NB4 (cell line): ENCODE results near the gene ITGA11.

ENCODE experiments used
- DNase-seq: peaks from one replicate; pipeline ENCODE4 v3.0.0; 2010; ENCODE audit warnings: low read depth
- H3K4me3 ChIP-seq: one replicate; pipeline ENCODE4 v1.5.1; 2011; ENCODE audit warnings: mild to moderate bottlenecking, low read depth, low read length, moderate library complexity
- MYC ChIP-seq: IDR thresholded peaks from 2 replicates; pipeline ENCODE4 v1.6.1; 2011; ENCODE audit warnings: low read depth, low read length
- POLR2A ChIP-seq: IDR thresholded peaks from 2 replicates; pipeline ENCODE4 v1.6.1; 2011; ENCODE audit warnings: mild to moderate bottlenecking; ENCODE audit not compliant: insufficient read length; ENCODE audit errors: extremely low read depth
- TF ChIP-seq, protein P1 (sequence below): IDR thresholded peaks from 2 replicates; pipeline ENCODE4 v1.6.1; 2011; ENCODE audit warnings: low read depth, low read length
- TF ChIP-seq, protein P2 (sequence below): IDR thresholded peaks from one replicate; pipeline ENCODE4 v1.5.1; 2012; ENCODE audit warnings: low read depth, low read length

ITGA11 gene

DNA sequence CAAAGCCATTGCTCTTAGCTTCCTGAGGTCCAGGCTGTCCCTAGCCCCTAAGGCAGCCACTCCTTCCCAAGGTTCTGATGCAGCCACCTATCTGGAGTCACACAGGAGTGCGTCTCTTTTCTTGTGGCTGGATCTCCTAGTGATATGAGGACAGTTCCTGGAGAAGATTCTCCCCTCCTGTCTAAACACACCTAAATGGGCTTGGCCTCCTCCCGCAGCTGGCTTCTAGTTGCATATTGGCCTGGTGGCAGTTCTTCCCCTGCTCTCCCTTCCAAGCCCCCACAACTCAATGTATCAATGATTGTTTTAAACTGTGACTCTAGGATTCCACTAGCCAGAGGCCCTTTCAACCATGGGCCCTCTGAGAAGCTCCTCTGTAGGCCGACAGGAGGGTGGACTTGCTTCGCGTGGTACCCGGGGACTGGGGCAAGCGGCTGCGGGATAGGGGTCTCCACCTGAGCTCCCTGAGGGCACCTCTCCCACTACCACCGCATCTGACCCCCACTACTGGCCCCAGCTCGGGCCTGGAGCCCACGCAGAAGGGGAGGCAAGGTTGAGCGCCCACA lies 1.4 kb downstream of the ITGA11 start:
- TF ChIP-seq, protein P1, sequence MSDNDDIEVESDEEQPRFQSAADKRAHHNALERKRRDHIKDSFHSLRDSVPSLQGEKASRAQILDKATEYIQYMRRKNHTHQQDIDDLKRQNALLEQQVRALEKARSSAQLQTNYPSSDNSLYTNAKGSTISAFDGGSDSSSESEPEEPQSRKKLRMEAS: no peak
- no peak for TF ChIP-seq POLR2A
- TF ChIP-seq MYC: no peak
- TF ChIP-seq, protein P2, sequence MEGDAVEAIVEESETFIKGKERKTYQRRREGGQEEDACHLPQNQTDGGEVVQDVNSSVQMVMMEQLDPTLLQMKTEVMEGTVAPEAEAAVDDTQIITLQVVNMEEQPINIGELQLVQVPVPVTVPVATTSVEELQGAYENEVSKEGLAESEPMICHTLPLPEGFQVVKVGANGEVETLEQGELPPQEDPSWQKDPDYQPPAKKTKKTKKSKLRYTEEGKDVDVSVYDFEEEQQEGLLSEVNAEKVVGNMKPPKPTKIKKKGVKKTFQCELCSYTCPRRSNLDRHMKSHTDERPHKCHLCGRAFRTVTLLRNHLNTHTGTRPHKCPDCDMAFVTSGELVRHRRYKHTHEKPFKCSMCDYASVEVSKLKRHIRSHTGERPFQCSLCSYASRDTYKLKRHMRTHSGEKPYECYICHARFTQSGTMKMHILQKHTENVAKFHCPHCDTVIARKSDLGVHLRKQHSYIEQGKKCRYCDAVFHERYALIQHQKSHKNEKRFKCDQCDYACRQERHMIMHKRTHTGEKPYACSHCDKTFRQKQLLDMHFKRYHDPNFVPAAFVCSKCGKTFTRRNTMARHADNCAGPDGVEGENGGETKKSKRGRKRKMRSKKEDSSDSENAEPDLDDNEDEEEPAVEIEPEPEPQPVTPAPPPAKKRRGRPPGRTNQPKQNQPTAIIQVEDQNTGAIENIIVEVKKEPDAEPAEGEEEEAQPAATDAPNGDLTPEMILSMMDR: no peak

DNA sequence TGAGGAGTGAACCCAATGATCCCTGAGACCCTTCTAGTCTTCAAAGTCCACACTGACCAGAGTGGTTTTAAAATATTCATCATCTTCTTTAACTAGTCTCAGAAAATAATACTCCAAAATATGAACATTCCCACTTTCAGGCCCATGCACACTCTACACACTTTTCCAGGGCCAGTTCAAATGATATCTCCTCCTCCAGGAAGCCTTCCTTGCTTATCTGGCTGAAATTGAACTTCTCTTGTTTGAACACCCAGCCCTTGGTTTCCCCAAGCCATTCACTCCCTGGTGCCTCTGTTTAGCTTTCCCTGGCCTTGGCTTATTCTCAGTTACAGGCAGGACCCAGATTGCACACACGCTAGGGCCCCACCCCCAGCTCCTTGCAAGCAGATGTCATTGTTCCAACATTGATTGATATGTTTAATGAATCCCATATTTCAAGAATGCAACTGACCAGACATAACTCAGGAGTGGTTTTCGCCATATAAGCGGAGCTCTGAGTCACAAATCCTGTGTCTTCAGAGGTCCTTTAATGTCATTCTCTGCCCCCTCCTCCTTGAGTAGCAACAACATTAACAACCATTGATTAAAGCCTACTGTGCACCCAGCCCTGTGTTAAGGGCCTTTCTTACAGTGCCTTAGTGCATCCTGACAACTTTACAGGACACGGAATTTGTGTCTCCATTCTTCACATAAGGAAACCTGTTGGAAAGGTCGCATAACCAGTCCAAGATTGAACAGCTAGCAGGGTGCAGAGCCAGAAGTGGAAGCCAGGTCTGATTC lies 2.1 kb downstream of the ITGA11 start:
- DNase-seq: no peak
- no peak overlapping the region for H3K4me3 ChIP-seq
- TF ChIP-seq, protein P1: no peak
- no peak for TF ChIP-seq MYC
- TF ChIP-seq, protein P2: no peak
- TF ChIP-seq POLR2A: no peak

More for the DNA sequence above, 1.4 kb downstream of the ITGA11 start:
- no peak for DNase-seq
- H3K4me3 ChIP-seq: no peak overlapping the region

DNA sequence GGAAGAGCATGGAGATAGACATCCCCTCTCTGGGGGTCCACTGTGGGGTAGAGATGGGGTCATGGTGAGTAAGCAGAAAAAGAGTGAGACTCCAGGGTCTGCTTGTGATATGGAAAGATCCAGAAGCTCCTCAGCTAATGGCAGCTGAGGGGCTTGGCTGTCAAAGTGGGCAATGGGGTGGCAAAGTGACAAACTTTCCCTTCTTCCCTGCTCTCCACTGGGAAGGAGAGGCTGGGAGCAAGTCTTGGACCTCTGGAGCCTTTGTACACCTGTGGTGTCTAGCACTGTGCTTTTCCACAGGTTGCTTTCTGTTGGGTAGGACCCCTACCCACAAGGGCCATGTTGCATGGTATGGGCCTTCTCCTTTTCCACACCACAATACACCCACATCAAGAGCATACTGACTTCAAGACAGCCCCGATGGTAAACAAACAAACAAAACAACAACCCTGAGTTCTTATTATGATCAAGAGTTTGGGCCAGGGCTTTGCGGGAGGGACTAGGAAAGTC lies 3.5 kb downstream of the ITGA11 start:
- TF ChIP-seq MYC: no peak
- TF ChIP-seq, protein P1: no peak
- TF ChIP-seq, protein P2: no peak
- DNase-seq: no peak
- no peak overlapping the region for H3K4me3 ChIP-seq

DNA sequence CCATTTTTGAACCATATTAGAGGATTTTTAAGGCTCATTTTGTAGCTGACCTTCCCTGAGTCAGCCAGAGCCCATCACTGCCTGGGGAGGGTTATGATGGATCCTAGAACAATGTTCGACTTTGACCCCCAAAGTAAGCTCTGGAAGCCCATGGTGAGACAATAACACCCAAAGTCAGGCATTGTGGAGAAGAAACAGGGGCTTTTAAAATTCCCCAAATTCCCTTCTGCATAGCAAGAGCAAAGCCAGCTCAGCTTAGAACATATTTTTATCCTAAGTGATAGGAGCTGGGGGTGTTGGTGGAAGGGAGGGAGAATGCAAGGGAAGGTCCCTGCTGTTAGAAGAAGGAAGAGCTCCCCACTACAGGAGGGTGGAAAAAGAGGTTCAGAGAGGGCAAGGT lies 4.0 kb downstream of the ITGA11 start:
- TF ChIP-seq, protein P2: no peak
- TF ChIP-seq POLR2A (no peak), MYC (no peak)
- TF ChIP-seq, protein P1: no peak
- no peak for DNase-seq
- no peak overlapping the region for H3K4me3 ChIP-seq

DNA sequence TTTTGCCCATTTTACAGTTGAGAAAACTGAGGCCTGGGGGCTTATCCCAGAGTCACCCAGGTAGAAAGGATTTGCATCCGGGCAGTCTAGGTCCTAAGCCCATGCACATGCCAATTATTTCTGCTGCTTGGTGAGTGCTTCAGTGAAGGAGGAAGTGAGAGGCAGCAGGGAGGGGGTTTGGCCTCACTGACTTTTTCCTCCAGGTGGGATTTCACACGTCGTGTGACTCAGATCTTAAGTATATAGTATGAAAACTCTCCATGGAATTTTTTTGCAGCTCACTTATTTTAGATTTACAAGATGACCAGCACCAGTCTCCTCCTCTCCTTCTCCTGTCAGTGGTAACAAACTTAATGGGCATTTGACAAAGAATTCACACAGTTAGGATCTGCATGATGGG lies 4.6 kb downstream of the ITGA11 start:
- H3K4me3 ChIP-seq: no peak overlapping the region
- TF ChIP-seq, protein P1: no peak
- TF ChIP-seq, protein P2: no peak
- no peak for TF ChIP-seq POLR2A
- TF ChIP-seq MYC: no peak
- no peak for DNase-seq
